ENCODE measurements around the gene FAM184B. TPM values are rescaled to one million over a fixed set of nuclear protein-coding genes. Genes with fewer than 3 reads are reported as not detected.

Gene FAM184B
- total RNA-seq, 1 donor from 2014 or later: not detected

DNA sequence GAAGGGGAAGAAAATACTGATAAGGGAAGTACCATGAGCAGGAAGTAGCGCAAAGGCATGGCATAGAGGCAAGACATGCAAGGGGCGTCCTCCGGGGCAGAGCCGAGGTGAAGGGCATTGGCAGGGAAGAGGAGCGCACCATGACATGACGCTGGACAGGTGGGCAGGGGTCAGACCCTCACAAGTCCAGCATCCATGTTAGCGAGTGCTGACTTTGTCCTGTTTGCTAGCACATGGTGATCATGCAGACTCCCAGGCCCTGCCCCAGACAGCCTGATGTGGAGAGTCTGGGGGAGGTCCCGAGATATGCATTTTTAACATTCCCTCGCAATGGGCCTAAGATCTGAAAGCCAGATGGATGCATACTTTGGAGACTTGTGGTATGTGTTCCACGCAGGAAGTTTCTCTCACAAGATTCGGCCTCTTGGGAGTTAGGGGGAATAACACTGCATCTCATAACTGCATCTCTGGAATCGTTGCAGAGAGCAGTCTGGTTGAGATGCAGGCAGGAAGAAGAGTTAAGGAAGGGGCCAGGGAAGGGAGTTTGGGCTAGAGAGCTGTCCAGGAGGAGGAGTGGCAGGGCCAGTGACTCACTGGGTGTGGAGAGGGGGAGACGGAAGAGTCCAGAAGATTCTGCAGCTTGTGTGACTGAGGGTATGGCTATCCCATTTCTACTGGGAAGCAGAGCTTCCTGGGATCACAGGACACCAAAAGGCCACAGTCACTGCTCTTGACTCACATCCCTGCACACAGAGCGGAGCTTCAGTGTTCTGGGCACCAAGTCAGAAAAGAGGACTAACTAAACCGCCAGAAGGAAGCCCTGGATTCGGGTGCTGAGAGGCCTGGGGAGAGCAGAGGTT lies 59.7 kb downstream of the FAM184B start:
- no peaks in the 10 kb centered on the region for H3K36me3 Mint-ChIP-seq (ENCODE audit: unreplicated experiment)
- peaks cover 3% of the 10 kb centered on the region for H3K4me1 Mint-ChIP-seq (ENCODE audit: unreplicated experiment)
- no peaks in the 10 kb centered on the region for H3K27me3 Mint-ChIP-seq (ENCODE audit: unreplicated experiment)
- DNase-seq (ENCODE audit: extremely low spot score, unreplicated experiment): peak; percentile 64
- H3K27ac Mint-ChIP-seq (ENCODE audit: unreplicated experiment): no peak overlapping the region
- H3K4me3 Mint-ChIP-seq (ENCODE audit: unreplicated experiment): no peak overlapping the region
- no peaks in the 10 kb centered on the region for H3K9me3 Mint-ChIP-seq (ENCODE audit: unreplicated experiment)
- TF ChIP-seq, protein P1, sequence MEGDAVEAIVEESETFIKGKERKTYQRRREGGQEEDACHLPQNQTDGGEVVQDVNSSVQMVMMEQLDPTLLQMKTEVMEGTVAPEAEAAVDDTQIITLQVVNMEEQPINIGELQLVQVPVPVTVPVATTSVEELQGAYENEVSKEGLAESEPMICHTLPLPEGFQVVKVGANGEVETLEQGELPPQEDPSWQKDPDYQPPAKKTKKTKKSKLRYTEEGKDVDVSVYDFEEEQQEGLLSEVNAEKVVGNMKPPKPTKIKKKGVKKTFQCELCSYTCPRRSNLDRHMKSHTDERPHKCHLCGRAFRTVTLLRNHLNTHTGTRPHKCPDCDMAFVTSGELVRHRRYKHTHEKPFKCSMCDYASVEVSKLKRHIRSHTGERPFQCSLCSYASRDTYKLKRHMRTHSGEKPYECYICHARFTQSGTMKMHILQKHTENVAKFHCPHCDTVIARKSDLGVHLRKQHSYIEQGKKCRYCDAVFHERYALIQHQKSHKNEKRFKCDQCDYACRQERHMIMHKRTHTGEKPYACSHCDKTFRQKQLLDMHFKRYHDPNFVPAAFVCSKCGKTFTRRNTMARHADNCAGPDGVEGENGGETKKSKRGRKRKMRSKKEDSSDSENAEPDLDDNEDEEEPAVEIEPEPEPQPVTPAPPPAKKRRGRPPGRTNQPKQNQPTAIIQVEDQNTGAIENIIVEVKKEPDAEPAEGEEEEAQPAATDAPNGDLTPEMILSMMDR (IDR thresholded peaks at IDR 0.05): no peak

DNA sequence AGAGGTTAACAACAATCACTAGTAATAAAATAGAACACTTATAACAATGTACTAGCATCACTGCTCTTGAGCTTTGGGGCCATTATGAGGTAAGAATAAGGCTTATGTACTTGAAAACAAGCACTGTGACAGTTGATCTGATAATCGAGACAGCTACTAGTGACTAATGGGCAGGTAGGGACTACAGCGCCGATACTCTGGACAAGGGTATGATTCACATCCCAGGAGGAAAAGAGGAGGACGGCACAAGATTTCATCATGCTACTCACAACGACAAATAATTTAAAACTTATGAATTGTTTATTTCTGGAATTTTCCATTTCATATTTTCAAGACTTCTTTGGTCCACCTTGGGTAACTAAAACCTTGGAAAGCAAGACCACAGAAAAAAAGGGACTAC lies 62.3 kb downstream of the FAM184B start:
- no peak overlapping the region for H3K27ac Mint-ChIP-seq (ENCODE audit: unreplicated experiment)
- no peaks in the 10 kb centered on the region for H3K9me3 Mint-ChIP-seq (ENCODE audit: unreplicated experiment)
- no peak overlapping the region for H3K4me3 Mint-ChIP-seq (ENCODE audit: unreplicated experiment)
- DNase-seq (ENCODE audit: extremely low spot score, unreplicated experiment): no peak
- TF ChIP-seq, protein P1 (IDR thresholded peaks at IDR 0.05): no peak
- H3K36me3 Mint-ChIP-seq (ENCODE audit: unreplicated experiment): no peaks in the 10 kb centered on the region
- H3K27me3 Mint-ChIP-seq (ENCODE audit: unreplicated experiment): no peaks in the 10 kb centered on the region
- peaks cover 3% of the 10 kb centered on the region for H3K4me1 Mint-ChIP-seq (ENCODE audit: unreplicated experiment)

DNA sequence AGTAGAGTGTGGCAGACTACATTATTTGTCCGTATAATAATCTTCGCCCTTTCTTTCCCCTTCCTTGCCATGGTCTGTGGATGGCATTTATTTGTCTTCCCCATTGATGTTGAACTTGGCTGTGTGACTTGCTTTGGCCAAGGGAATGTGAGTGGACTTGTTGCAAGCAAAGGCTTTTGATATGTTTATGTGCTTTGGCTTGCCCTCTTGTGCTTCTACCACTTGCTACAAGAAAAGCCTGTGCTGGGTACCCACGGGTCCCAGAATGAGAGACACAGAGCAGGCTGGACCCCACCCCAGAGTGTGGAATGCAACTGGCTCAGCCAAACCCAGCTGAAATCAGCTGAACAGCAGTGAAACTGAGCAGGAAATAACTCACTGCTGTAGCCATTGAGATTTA lies 63.0 kb downstream of the FAM184B start:
- Mint-ChIP-seq H3K27ac (ENCODE audit: unreplicated experiment) (no peak overlapping the region), H3K4me1 (ENCODE audit: unreplicated experiment) (peaks cover 3% of the 10 kb centered on the region), H3K27me3 (ENCODE audit: unreplicated experiment) (no peaks in the 10 kb centered on the region), H3K9me3 (ENCODE audit: unreplicated experiment) (no peaks in the 10 kb centered on the region), H3K4me3 (ENCODE audit: unreplicated experiment) (no peak overlapping the region), H3K36me3 (ENCODE audit: unreplicated experiment) (no peaks in the 10 kb centered on the region)
- TF ChIP-seq, protein P1 (IDR thresholded peaks at IDR 0.05): no peak
- peak; percentile 60 for DNase-seq (ENCODE audit: extremely low spot score, unreplicated experiment)

DNA sequence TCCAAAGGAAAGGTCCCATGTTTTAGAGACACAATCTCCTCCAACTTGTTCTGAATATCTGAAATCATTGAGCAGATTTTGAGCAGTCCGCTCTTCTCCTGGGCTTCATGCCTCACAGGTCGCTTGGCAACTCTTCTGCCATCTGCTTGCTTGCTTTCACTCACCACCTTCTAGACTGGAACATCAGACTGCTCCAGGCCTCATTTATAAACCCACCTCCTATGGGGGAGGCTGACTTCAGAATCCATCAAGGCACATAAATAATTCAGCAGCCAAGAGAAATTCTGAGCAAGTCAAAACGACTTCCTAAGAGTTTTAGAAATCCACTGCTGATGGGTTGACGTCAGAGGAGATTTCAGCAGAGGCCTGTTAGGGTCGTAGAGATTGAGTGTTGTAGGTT lies 64.1 kb downstream of the FAM184B start:
- Mint-ChIP-seq H3K4me3 (ENCODE audit: unreplicated experiment) (no peak overlapping the region), H3K9me3 (ENCODE audit: unreplicated experiment) (no peaks in the 10 kb centered on the region), H3K4me1 (ENCODE audit: unreplicated experiment) (peaks cover 3% of the 10 kb centered on the region), H3K27ac (ENCODE audit: unreplicated experiment) (no peak overlapping the region), H3K27me3 (ENCODE audit: unreplicated experiment) (no peaks in the 10 kb centered on the region), H3K36me3 (ENCODE audit: unreplicated experiment) (no peaks in the 10 kb centered on the region)
- TF ChIP-seq, protein P1 (IDR thresholded peaks at IDR 0.05): no peak
- peak; percentile 17 for DNase-seq (ENCODE audit: extremely low spot score, unreplicated experiment)

DNA sequence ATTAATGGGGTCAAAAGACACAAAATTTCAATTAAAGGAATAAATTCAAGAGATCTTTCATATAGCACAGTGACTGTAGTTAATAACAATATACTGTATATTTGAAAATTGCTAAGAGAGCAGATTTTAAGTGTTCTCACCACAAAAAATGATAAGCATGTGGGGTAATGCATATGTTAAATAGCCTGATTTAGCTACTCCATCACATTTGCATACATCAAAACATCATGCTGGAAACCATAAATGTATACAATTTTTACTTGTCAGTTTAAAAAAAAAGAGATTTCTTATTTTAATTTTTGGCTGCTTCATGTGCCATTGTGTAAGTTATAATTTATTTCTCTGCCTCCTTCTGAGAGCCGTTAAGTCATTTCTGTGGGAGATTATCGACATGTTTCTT lies 65.9 kb downstream of the FAM184B start:
- H3K27ac Mint-ChIP-seq (ENCODE audit: unreplicated experiment): no peak overlapping the region
- H3K27me3 Mint-ChIP-seq (ENCODE audit: unreplicated experiment): no peaks in the 10 kb centered on the region
- no peak for DNase-seq (ENCODE audit: extremely low spot score, unreplicated experiment)
- no peak overlapping the region for H3K4me3 Mint-ChIP-seq (ENCODE audit: unreplicated experiment)
- TF ChIP-seq, protein P1 (IDR thresholded peaks at IDR 0.05): no peak
- no peaks in the 10 kb centered on the region for H3K36me3 Mint-ChIP-seq (ENCODE audit: unreplicated experiment)
- H3K9me3 Mint-ChIP-seq (ENCODE audit: unreplicated experiment): no peaks in the 10 kb centered on the region
- H3K4me1 Mint-ChIP-seq (ENCODE audit: unreplicated experiment): no peaks in the 10 kb centered on the region

Measured in osteocyte (in vitro differentiated cells).